Neural progenitor cell (in vitro differentiated cells): Measurements from ENCODE around the gene DPPA3. TPM values are rescaled to one million over a fixed set of nuclear protein-coding genes. Genes with fewer than 3 reads are reported as not detected.
A peak's percentile ranks its signal among the peaks of the same experiment; 100 is the strongest.
"Not testable (repeated sequence)": the region's sequence is repeated elsewhere in the genome, so short reads cannot be mapped to it uniquely, and the experiment has no call there.

Experiments used
- DNase-seq: peaks from one replicate; pipeline ENCODE4 v3.0.0-alpha.2; 2016; ENCODE audit warnings: low spot score
- H2AFZ ChIP-seq: fragments of 200-600 bp; sonication (generic); replicated peaks from 2 replicates; pipeline ENCODE4 v1.6.1; 2016; ENCODE audit warnings: antibody characterized with exemption
- H3F3A ChIP-seq: fragments of 200-600 bp; sonication (generic); 2 replicates; pipeline ENCODE4 v1.6.1; 2016; ENCODE audit warnings: antibody characterized with exemption, low read depth
- H3K27ac ChIP-seq: fragments of 200-600 bp; sonication (generic); 2 replicates; pipeline ENCODE4 v1.5.1; 2016; ENCODE audit warnings: mild to moderate bottlenecking
- H3K27me3 ChIP-seq: fragments of 200-600 bp; sonication (generic); 2 replicates; pipeline ENCODE4 v1.6.1; 2016; ENCODE audit warnings: mild to moderate bottlenecking, moderate library complexity
- H3K36me3 ChIP-seq: fragments of 200-600 bp; sonication (generic); 2 replicates; pipeline ENCODE4 v1.5.1; 2016
- H3K4me1 ChIP-seq: fragments of 200-600 bp; sonication (generic); 2 replicates; pipeline ENCODE4 v1.6.1; 2016; ENCODE audit warnings: mixed run types
- H3K4me2 ChIP-seq: fragments of 200-600 bp; sonication (generic); 2 replicates; pipeline ENCODE4 v1.6.1; 2016
- H3K4me3 ChIP-seq: fragments of 200-600 bp; sonication (generic); 2 replicates; pipeline ENCODE4 v1.5.1; 2016
- H3K79me2 ChIP-seq: fragments of 200-600 bp; sonication (generic); 2 replicates; pipeline ENCODE4 v1.6.1; 2016; ENCODE audit warnings: low read depth
- H3K9ac ChIP-seq: fragments of 200-600 bp; sonication (generic); 2 replicates; pipeline ENCODE4 v1.6.1; 2016
- H3K9me3 ChIP-seq: fragments of 200-600 bp; sonication (generic); 2 replicates; pipeline ENCODE4 v1.5.1; 2016; ENCODE audit warnings: low read depth
- H4K20me1 ChIP-seq: fragments of 200-600 bp; sonication (generic); 2 replicates; pipeline ENCODE4 v1.6.1; 2016; ENCODE audit warnings: low read depth
- H3K27ac Mint-ChIP-seq: 3 replicates; pipeline ENCODE4 v1.8.0; 2021; ENCODE audit warnings: mixed read lengths
- H3K27me3 Mint-ChIP-seq: 2 replicates; pipeline ENCODE4 v1.8.0; 2022; ENCODE audit warnings: low read depth, mild to moderate bottlenecking, inconsistent platforms, moderate library complexity, mixed read lengths; ENCODE audit not compliant: insufficient read depth
- H3K36me3 Mint-ChIP-seq: 3 replicates; pipeline ENCODE4 v1.8.0; 2021; ENCODE audit warnings: mixed read lengths
- H3K4me1 Mint-ChIP-seq: 3 replicates; pipeline ENCODE4 v1.8.0; 2021; ENCODE audit warnings: mixed read lengths
- H3K4me3 Mint-ChIP-seq: 3 replicates; pipeline ENCODE4 v1.8.0; 2021; ENCODE audit warnings: mild to moderate bottlenecking, moderate library complexity, mixed read lengths
- H3K9me3 Mint-ChIP-seq: 3 replicates; pipeline ENCODE4 v1.8.0; 2020; ENCODE audit warnings: mixed read lengths
- CTCF ChIP-seq: fragments of 200-600 bp; sonication (generic); IDR thresholded peaks from 2 replicates; pipeline ENCODE4 v1.5.1; 2017; ENCODE audit warnings: antibody characterized with exemption, mild to moderate bottlenecking
- EZH2 ChIP-seq: fragments of 200-600 bp; sonication (generic); IDR thresholded peaks from 2 replicates; pipeline ENCODE4 v1.6.1; 2017; ENCODE audit warnings: antibody characterized with exemption, mild to moderate bottlenecking, moderate library complexity
- EZH2phosphoT487 ChIP-seq: fragments of 200-600 bp; sonication (generic); IDR thresholded peaks from 2 replicates; pipeline ENCODE4 v1.6.1; 2017; ENCODE audit warnings: antibody characterized with exemption
- total RNA-seq: library from RNA; depleted of rRNA; stranded (reverse); fragments of >200 nt; gene quantifications from 2 replicates; pipeline ENCODE4 v1.2.3, GENCODE V29; 2015; ENCODE audit warnings: low replicate concordance

DPPA3 gene
- total RNA-seq, 1 donor from 2014 or later: 0.13 TPM

GRCh38 chr12:7729746-7730145 lies 18.5 kb downstream of the DPPA3 start:
- Histone ChIP-seq H3K27me3 (no peaks in the 10 kb centered on the region), H3K9ac (no peak overlapping the region), H2AFZ (no peak overlapping the region), H3K4me1 (peaks cover 12% of the 10 kb centered on the region), H3K36me3 (no peaks in the 10 kb centered on the region), H3K79me2 (no peaks in the 10 kb centered on the region), H4K20me1 (no peaks in the 10 kb centered on the region), H3K9me3 (no peaks in the 10 kb centered on the region), H3K4me3 (no peak overlapping the region), H3K4me2 (no peak overlapping the region), H3F3A (no peaks in the 10 kb centered on the region), H3K27ac (no peak overlapping the region)
- Mint-ChIP-seq H3K9me3 (peaks cover 7% of the 10 kb centered on the region), H3K4me3 (no peak overlapping the region), H3K36me3 (no peaks in the 10 kb centered on the region), H3K27me3 (peaks cover 8% of the 10 kb centered on the region), H3K27ac (no peak overlapping the region), H3K4me1 (peaks cover 15% of the 10 kb centered on the region)
- no peak for DNase-seq
- TF ChIP-seq EZH2 (no peak), CTCF (no peak), EZH2phosphoT487 (no peak)

GRCh38 chr12:7730984-7731383 lies 19.8 kb downstream of the DPPA3 start:
- not testable (repeated sequence) for DNase-seq, H3K4me3 Mint-ChIP-seq, H3K36me3 ChIP-seq, H3K36me3 Mint-ChIP-seq, H3K4me3 ChIP-seq, H4K20me1 ChIP-seq, H3K9me3 ChIP-seq, H3F3A ChIP-seq, H3K79me2 ChIP-seq, H3K9ac ChIP-seq, H3K9me3 Mint-ChIP-seq, H3K27me3 ChIP-seq, H3K27ac ChIP-seq
- H3K27me3 Mint-ChIP-seq: peaks cover 10% of the 10 kb centered on the region
- H2AFZ ChIP-seq: peak overlapping the region; percentile 58
- peak overlapping the region; percentile 38 for H3K4me2 ChIP-seq
- peak overlapping the region; percentile 52 for H3K27ac Mint-ChIP-seq
- peaks cover 15% of the 10 kb centered on the region for H3K4me1 Mint-ChIP-seq
- H3K4me1 ChIP-seq: peaks cover 12% of the 10 kb centered on the region

GRCh38 chr12:7731486-7731885 lies 20.3 kb downstream of the DPPA3 start:
- Mint-ChIP-seq H3K4me1 (peaks cover 15% of the 10 kb centered on the region), H3K27me3 (peaks cover 10% of the 10 kb centered on the region), H3K4me3 (no peak overlapping the region), H3K36me3 (no peaks in the 10 kb centered on the region), H3K27ac (peak overlapping the region; percentile 52), H3K9me3 (peaks cover 7% of the 10 kb centered on the region)
- TF ChIP-seq CTCF: no peak
- no peaks in the 10 kb centered on the region for H3K36me3 ChIP-seq
- no peaks in the 10 kb centered on the region for H3F3A ChIP-seq
- H2AFZ ChIP-seq: peak overlapping the region; percentile 58
- peak overlapping the region; percentile 38 for H3K4me2 ChIP-seq
- no peak overlapping the region for H3K27ac ChIP-seq
- H3K9me3 ChIP-seq: no peaks in the 10 kb centered on the region
- peak; percentile 30 for DNase-seq
- H3K79me2 ChIP-seq: no peaks in the 10 kb centered on the region
- no peak overlapping the region for H3K4me3 ChIP-seq
- H3K9ac ChIP-seq: no peak overlapping the region
- H4K20me1 ChIP-seq: no peaks in the 10 kb centered on the region
- no peaks in the 10 kb centered on the region for H3K27me3 ChIP-seq
- peaks cover 12% of the 10 kb centered on the region for H3K4me1 ChIP-seq

- H3K9me3 ChIP-seq: no peaks in the 10 kb centered on the region
- H3K4me3 ChIP-seq: no peak overlapping the region
- H3K4me2 ChIP-seq: no peak overlapping the region
- peaks cover 12% of the 10 kb centered on the region for H3K4me1 ChIP-seq
- no peak for TF ChIP-seq EZH2
- DNase-seq: no peak
- H3F3A ChIP-seq: no peaks in the 10 kb centered on the region
- no peak overlapping the region for H3K27ac ChIP-seq
- no peaks in the 10 kb centered on the region for H3K79me2 ChIP-seq
- H3K36me3 ChIP-seq: no peaks in the 10 kb centered on the region
- H3K9ac ChIP-seq: no peak overlapping the region
- no peaks in the 10 kb centered on the region for H4K20me1 ChIP-seq
- Mint-ChIP-seq H3K4me3 (no peak overlapping the region), H3K27me3 (peaks cover 6% of the 10 kb centered on the region), H3K27ac (no peak overlapping the region), H3K36me3 (no peaks in the 10 kb centered on the region), H3K4me1 (peaks cover 15% of the 10 kb centered on the region), H3K9me3 (no peaks in the 10 kb centered on the region)
- H2AFZ ChIP-seq: no peak overlapping the region
- H3K27me3 ChIP-seq: no peaks in the 10 kb centered on the region
Measured at GRCh38 chr12:7732993-7733392, 21.8 kb downstream of the DPPA3 start.
